B cell (primary cell): Measurements from ENCODE around the gene VASN. TPM values are rescaled to one million over a fixed set of nuclear protein-coding genes. Genes with fewer than 3 reads are reported as not detected.

Source experiments
- ATAC-seq: fragments of 200-7000 bp; cut with Tn5 transposase; one replicate; pipeline ENCODE4 v1.10.0; 2021; ENCODE audit warnings: low read depth, mild to moderate bottlenecking, moderate number of reproducible peaks, moderate library complexity
- CTCF ChIA-PET: fragments of 350-600 bp; sonication (Branson Sonifier 250); formaldehyde crosslinking; loops from one replicate; lab custom pipeline; 2021; ENCODE audit warnings: antibody characterized with exemption, inconsistent platforms; lab: Charles Lee
- POLR2A ChIA-PET: fragments of 350-600 bp; sonication (Branson Sonifier 250); formaldehyde crosslinking; loops from one replicate; lab custom pipeline; 2021; ENCODE audit warnings: antibody characterized with exemption; lab: Charles Lee
- DNase-seq: peaks from one replicate; pipeline ENCODE4 v3.0.0; 2013
- H2AFZ ChIP-seq: 2 replicates; pipeline ENCODE4 v1.6.1; 2012; ENCODE audit warnings: mild to moderate bottlenecking, low read depth, low read length; ENCODE audit not compliant: insufficient read depth, poor library complexity, severe bottlenecking
- H3K27ac ChIP-seq, 2 donors: 1 replicate in 1 of 2; 2 replicates in 1 of 2; pipeline ENCODE4 v1.5.1; 2012 to 2013; ENCODE audit warnings: low read length in 2 of 2, mild to moderate bottlenecking in 2 of 2, moderate library complexity in 1 of 2
- H3K27me3 ChIP-seq, 4 experiments: fragments of 200-600 bp in 1 of 4; sonication (generic) in 1 of 4; replicated peaks in 1 of 4; 1 replicate in 2 of 4; 2 replicates in 2 of 4; pipeline versions ENCODE4 v1.6.1 to v1.7.0; 2013 to 2016; ENCODE audit warnings: low read length in 3 of 4, mild to moderate bottlenecking in 2 of 4, mixed read lengths in 1 of 4, moderate library complexity in 1 of 4; ENCODE audit not compliant: insufficient read depth in 4 of 4, control insufficient read depth in 3 of 4; ENCODE audit errors: control extremely low read depth in 1 of 4
- H3K36me3 ChIP-seq, 2 experiments: replicated peaks in 1 of 2; 1 replicate in 1 of 2; 2 replicates in 1 of 2; pipeline versions ENCODE4 v1.6.1 to v1.7.1; 2013; ENCODE audit warnings: low read length in 1 of 2; ENCODE audit not compliant: insufficient read depth in 2 of 2, control insufficient read depth in 1 of 2; ENCODE audit errors: control extremely low read depth in 1 of 2, extremely low read depth in 1 of 2
- H3K4me1 ChIP-seq, 2 donors: fragments of 200-600 bp in 1 of 2; sonication (generic) in 1 of 2; 1 replicate in 1 of 2; 2 replicates in 1 of 2; pipeline versions ENCODE4 v1.5.1 to v1.6.1; 2013 to 2017; ENCODE audit warnings: low read length in 2 of 2; ENCODE audit not compliant: control insufficient read depth in 2 of 2, insufficient read depth in 2 of 2
- H3K4me2 ChIP-seq: replicated peaks from 2 replicates; pipeline ENCODE3; 2012; ENCODE audit warnings: mild to moderate bottlenecking, low read depth, low read length; ENCODE audit not compliant: poor library complexity, severe bottlenecking
- H3K4me3 ChIP-seq, 5 experiments: fragments of 200-600 bp in 1 of 5; sonication (generic) in 1 of 5; 1 replicate in 3 of 5; 2 replicates in 2 of 5; pipeline versions ENCODE4 v1.5.1 to v1.7.0; 2011 to 2016; ENCODE audit warnings: low read length in 4 of 5, mild to moderate bottlenecking in 4 of 5, low read depth in 2 of 5, control low read depth in 1 of 5, moderate library complexity in 1 of 5; ENCODE audit not compliant: insufficient read depth in 1 of 5; ENCODE audit errors: control extremely low read depth in 1 of 5, extremely low read depth in 1 of 5
- H3K79me2 ChIP-seq: fragments of 200-600 bp; sonication (generic); one replicate; pipeline ENCODE4 v1.6.0; 2016; ENCODE audit warnings: low read length; ENCODE audit not compliant: control insufficient read depth, insufficient read depth
- H3K9ac ChIP-seq: fragments of 200-600 bp; sonication (generic); 2 replicates; pipeline ENCODE4 v1.6.1; 2017; ENCODE audit warnings: mild to moderate bottlenecking, low read length, moderate library complexity
- H3K9me3 ChIP-seq, 3 donors: one replicate each; pipeline versions ENCODE4 v1.6.1 to v1.7.1; 2013; ENCODE audit warnings: low read length in 2 of 3; ENCODE audit not compliant: control insufficient read depth in 2 of 3, insufficient read depth in 1 of 3; ENCODE audit errors: control extremely low read depth in 1 of 3
- H4K20me1 ChIP-seq: 2 replicates; pipeline ENCODE4 v1.6.0; 2012; ENCODE audit warnings: mild to moderate bottlenecking, low read length; ENCODE audit not compliant: insufficient read depth, control insufficient read depth, poor library complexity, severe bottlenecking
- H3K27ac Mint-ChIP-seq: one replicate; pipeline ENCODE4 v1.8.0; 2021; ENCODE audit warnings: mixed read lengths
- H3K27me3 Mint-ChIP-seq: one replicate; pipeline ENCODE4 v1.8.0; 2021; ENCODE audit warnings: mixed read lengths
- H3K4me1 Mint-ChIP-seq: one replicate; pipeline ENCODE4 v1.8.0; 2021; ENCODE audit warnings: mixed read lengths
- H3K4me3 Mint-ChIP-seq: one replicate; pipeline ENCODE4 v1.8.0; 2021; ENCODE audit warnings: mixed read lengths
- H3K9me3 Mint-ChIP-seq: one replicate; pipeline ENCODE4 v1.8.0; 2022; ENCODE audit warnings: mixed read lengths; ENCODE audit not compliant: insufficient read depth
- CTCF ChIP-seq: fragments of 200-600 bp; IDR thresholded peaks from one replicate; pipeline ENCODE4 v1.8.0; 2022; ENCODE audit warnings: antibody characterized with exemption, mild to moderate bottlenecking
- EZH2 ChIP-seq: IDR thresholded peaks from 2 replicates; pipeline ENCODE4 v1.6.1; 2012; ENCODE audit warnings: borderline replicate concordance, low read depth, mild to moderate bottlenecking, moderate library complexity, low read length; ENCODE audit not compliant: insufficient read depth, poor library complexity, severe bottlenecking
- WGBS: methylation state at CpG from one replicate; pipeline ENCODE4 v1.1.5; 2013; ENCODE audit warnings: missing lambda C conversion rate; ENCODE audit not compliant: insufficient coverage; 5-methylcytosine and 5-hydroxymethylcytosine counted together
- intact Hi-C: fragments of 100-400 bp; cut with micrococcal nuclease; formaldehyde crosslinking; loops from one replicate; pipeline ENCODE4 v1.10.0; 2022
- polyA plus RNA-seq: library from polyadenylated mRNA; depleted of rRNA; stranded (reverse); fragments of >200 nt; gene quantifications from 2 replicates; pipeline ENCODE4 v1.2.3, GENCODE V29; 2012
- total RNA-seq, 2 donors: library from RNA; stranded (reverse); fragments of 120-200 nt in 1 of 2; gene quantifications; 1 replicate in 1 of 2; 2 replicates in 1 of 2; pipeline versions ENCODE4 v1.2.3 to v1.2.4, GENCODE V29; 2013 to 2022

VASN gene
- total and polyA plus RNA-seq, 2 donors (not counting 1 experiment from before 2014, with no cell fraction given): 0.57 to 0.76 TPM

GRCh38 chr16:4353675-4354074 lies 18.0 kb upstream of the VASN start:
- H2AFZ ChIP-seq: no peak overlapping the region
- ChIA-PET POLR2A (no interaction called here), CTCF (interaction anchor here (1.3 kb wide), 1 partner anchor 57 kb away, joined by 3 read pairs; no protein-coding TSS in a partner anchor)
- no peak overlapping the region for H3K27ac Mint-ChIP-seq
- no peak overlapping the region for H3K4me2 ChIP-seq
- H3K27me3 Mint-ChIP-seq: no peaks in the 10 kb centered on the region
- H3K9ac ChIP-seq: no peak overlapping the region
- intact Hi-C loops: no loop called here
- H3K27me3 ChIP-seq: no peaks in the 10 kb centered on the region
- H4K20me1 ChIP-seq: peaks cover 18% of the 10 kb centered on the region
- H3K27ac ChIP-seq: no peak overlapping the region
- H3K9me3 ChIP-seq: no peaks in the 10 kb centered on the region
- 100% methylated on average over 3 of the region's 4 CpGs for WGBS
- no peak overlapping the region for H3K4me3 ChIP-seq
- TF ChIP-seq EZH2 (no peak), CTCF (no peak)
- peaks cover 15% of the 10 kb centered on the region for H3K4me1 Mint-ChIP-seq
- DNase-seq (no peak), ATAC-seq (no peak)
- no peaks in the 10 kb centered on the region for H3K9me3 Mint-ChIP-seq
- H3K36me3 ChIP-seq: peaks cover 1 to 25% of the 10 kb centered on the region in 2 experiments
- peaks cover 22% of the 10 kb centered on the region for H3K79me2 ChIP-seq
- H3K4me1 ChIP-seq: peaks cover 9 to 17% of the 10 kb centered on the region in 2 donors
- no peak overlapping the region for H3K4me3 Mint-ChIP-seq

- POLR2A ChIA-PET: no interaction called here
These were observed 16.9 kb upstream of the VASN start for GRCh38 chr16:4354512-4355409.

More at GRCh38 chr16:4354512-4355409, 16.9 kb upstream of the VASN start:
- Histone ChIP-seq H3K27me3 (no peaks in the 10 kb centered on the region), H3K36me3 (peaks cover 1 to 33% of the 10 kb centered on the region in 2 experiments), H2AFZ (no peak overlapping the region), H4K20me1 (peaks cover 20% of the 10 kb centered on the region), H3K79me2 (peaks cover 11% of the 10 kb centered on the region), H3K27ac (no peak overlapping the region), H3K4me1 (peaks cover 6 to 15% of the 10 kb centered on the region in 2 donors), H3K4me3 (no peak overlapping the region), H3K9me3 (peaks cover 0 to 3% (median 0%) of the 10 kb centered on the region in 3 donors), H3K9ac (no peak overlapping the region), H3K4me2 (no peak overlapping the region)
- 94% methylated on average over 11 of the region's 20 CpGs for WGBS
- H3K4me1 Mint-ChIP-seq: peaks cover 16% of the 10 kb centered on the region
- TF ChIP-seq CTCF (no peak), EZH2 (no peak)
- H3K27ac Mint-ChIP-seq: no peak overlapping the region
- DNase-seq (no peak), ATAC-seq (no peak)
- H3K27me3 Mint-ChIP-seq: no peaks in the 10 kb centered on the region
- H3K9me3 Mint-ChIP-seq: no peaks in the 10 kb centered on the region
- CTCF ChIA-PET: interaction anchor here (1.0 to 3.1 kb wide), 3 partner anchors 9 to 48 kb away, joined by 3 to 16 read pairs (median 4); no protein-coding TSS in a partner anchor
- H3K4me3 Mint-ChIP-seq: no peak overlapping the region
- intact Hi-C loops: no loop called here
